Mammary epithelial cell (primary cell): ENCODE measurements around the gene SLC35E1.

Experiments
- CTCF ChIP-seq, 2 donors: IDR thresholded peaks in 1 of 2; conservative IDR thresholded peaks in 1 of 2; 2 replicates each; pipeline ENCODE4 v1.5.1; 2011 to 2012; ENCODE audit warnings: inconsistent platforms in 2 of 2, low read length in 2 of 2, mild to moderate bottlenecking in 2 of 2, control low read depth in 1 of 2, low read depth in 1 of 2; ENCODE audit not compliant: insufficient read depth in 1 of 2; ENCODE audit errors: extremely low read depth in 1 of 2
- EZH2 ChIP-seq: IDR thresholded peaks from 2 replicates; pipeline ENCODE4 v1.6.1; 2012; ENCODE audit warnings: low read length, inconsistent platforms, borderline replicate concordance

GRCh38 chr19:16518061-16518460 lies 54.2 kb downstream of the SLC35E1 start:
- TF ChIP-seq CTCF (conservative IDR thresholded peaks at IDR 0.05 in 1 of 2, IDR thresholded peaks at IDR 0.05 in 1 of 2; ENCODE audit: extremely low read depth in 1 of 2, insufficient read depth in 1 of 2, low read depth in 1 of 2, low read length in 2 of 2), result no peak
- no peak for TF ChIP-seq EZH2
